PC-9 (cell line): Measurements from ENCODE around the gene MRPL32.

Experiments
- EZH2 ChIP-seq: fragments of 200-600 bp; sonication (generic); IDR thresholded peaks from 2 replicates; pipeline ENCODE4 v1.8.0; 2017; ENCODE audit warnings: antibody characterized with exemption, low read depth
- TF ChIP-seq, protein P1 (sequence below): fragments of 200-600 bp; sonication (generic); conservative IDR thresholded peaks from 2 replicates; pipeline ENCODE4 v1.6.1; 2017; ENCODE audit warnings: mixed run types, antibody characterized with exemption, mild to moderate bottlenecking, moderate library complexity

DNA sequence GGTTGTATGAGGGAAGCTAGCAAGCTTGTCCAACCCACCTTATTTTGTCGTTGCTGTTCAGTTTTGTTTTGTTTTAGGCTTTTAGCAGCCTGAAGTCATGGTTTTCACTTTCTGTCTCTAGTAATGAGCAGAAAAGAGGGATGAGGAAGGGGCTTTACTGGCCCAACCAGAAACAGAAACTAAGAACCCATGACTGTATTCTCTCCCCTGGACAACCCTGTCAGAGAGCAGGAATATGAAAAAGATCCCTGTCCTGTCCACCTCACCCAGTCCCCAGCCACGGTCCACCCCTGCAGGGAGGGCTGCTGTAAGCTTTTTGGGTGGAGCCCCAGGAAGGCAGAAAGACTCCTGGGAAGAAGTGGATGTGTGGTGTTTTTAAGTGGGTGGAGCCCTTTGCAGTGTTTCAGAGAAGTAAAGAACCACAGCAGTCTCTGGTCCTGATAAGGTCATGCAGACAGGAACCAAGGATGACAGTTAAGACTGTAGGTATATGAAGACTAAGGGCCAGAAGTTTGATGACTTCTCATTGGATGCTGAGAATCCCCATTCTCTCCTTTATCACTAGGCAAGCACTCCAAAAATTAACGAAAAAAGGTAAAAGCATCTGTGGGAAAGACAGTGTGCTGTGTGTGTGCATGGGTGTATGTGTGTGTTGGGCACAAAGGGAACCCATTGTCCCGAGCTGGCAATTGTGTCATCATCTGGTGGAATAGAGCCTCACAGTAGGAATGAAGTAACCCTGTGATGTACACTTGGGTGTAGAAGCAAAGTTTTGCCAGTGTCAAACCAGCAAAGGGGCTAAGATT lies 13.8 kb downstream of the MRPL32 start:
- TF ChIP-seq EZH2, result no peak
- TF ChIP-seq, protein P1, sequence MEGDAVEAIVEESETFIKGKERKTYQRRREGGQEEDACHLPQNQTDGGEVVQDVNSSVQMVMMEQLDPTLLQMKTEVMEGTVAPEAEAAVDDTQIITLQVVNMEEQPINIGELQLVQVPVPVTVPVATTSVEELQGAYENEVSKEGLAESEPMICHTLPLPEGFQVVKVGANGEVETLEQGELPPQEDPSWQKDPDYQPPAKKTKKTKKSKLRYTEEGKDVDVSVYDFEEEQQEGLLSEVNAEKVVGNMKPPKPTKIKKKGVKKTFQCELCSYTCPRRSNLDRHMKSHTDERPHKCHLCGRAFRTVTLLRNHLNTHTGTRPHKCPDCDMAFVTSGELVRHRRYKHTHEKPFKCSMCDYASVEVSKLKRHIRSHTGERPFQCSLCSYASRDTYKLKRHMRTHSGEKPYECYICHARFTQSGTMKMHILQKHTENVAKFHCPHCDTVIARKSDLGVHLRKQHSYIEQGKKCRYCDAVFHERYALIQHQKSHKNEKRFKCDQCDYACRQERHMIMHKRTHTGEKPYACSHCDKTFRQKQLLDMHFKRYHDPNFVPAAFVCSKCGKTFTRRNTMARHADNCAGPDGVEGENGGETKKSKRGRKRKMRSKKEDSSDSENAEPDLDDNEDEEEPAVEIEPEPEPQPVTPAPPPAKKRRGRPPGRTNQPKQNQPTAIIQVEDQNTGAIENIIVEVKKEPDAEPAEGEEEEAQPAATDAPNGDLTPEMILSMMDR, result no peak
